Mucosa of descending colon (tissue), 3 donors: Measurements from ENCODE around the gene MYO9B. TPM values are rescaled to one million over a fixed set of nuclear protein-coding genes. Genes with fewer than 3 reads are reported as not detected.

Source experiments
- ATAC-seq: fragments of 200-7000 bp; cut with Tn5 transposase; one replicate; pipeline ENCODE4 v1.9.1; 2020; ENCODE audit warnings: mild to moderate bottlenecking, moderate library complexity
- DNase-seq, 3 donors: peaks; one replicate each; pipeline ENCODE4 v3.0.0-alpha.2; 2020
- H3K36me3 ChIP-seq: fragments of 200-600 bp; one replicate; pipeline ENCODE4 v1.8.0; 2021; ENCODE audit warnings: low read depth, mild to moderate bottlenecking
- H3K4me1 ChIP-seq: fragments of 200-600 bp; one replicate; pipeline ENCODE4 v1.8.0; 2021; ENCODE audit warnings: low read depth, mild to moderate bottlenecking
- H3K4me3 ChIP-seq: fragments of 200-600 bp; one replicate; pipeline ENCODE4 v1.8.0; 2021; ENCODE audit warnings: mild to moderate bottlenecking
- H3K9me3 ChIP-seq: fragments of 200-600 bp; one replicate; pipeline ENCODE4 v1.8.0; 2021; ENCODE audit warnings: mild to moderate bottlenecking
- intact Hi-C, 2 donors: fragments of 100-400 bp; cut with DNase I in 1 of 2; cut with micrococcal nuclease in 1 of 2; formaldehyde crosslinking; loops; one replicate each; pipeline versions ENCODE4 v1.11.0 to v1.11.1; 2022; cut with DNase I, micrococcal nuclease
- total RNA-seq, 3 donors: library from RNA; stranded (reverse); fragmentation: NEBNext Ultra II Directional in 2 of 3; extraction: Animal tissue kit (Norgen Biotek cat#: 25700) in 2 of 3; gene quantifications; one replicate each; pipeline versions ENCODE4 v1.2.1 to v1.2.4, GENCODE V29; 2021 to 2023
- TF ChIP-seq, protein P1 (sequence below): fragments of 200-600 bp; IDR thresholded peaks from one replicate; pipeline ENCODE4 v1.8.0; 2022; ENCODE audit warnings: antibody characterized with exemption, mild to moderate bottlenecking
- donor health status: DM: no; HTN: no; CAD: no; lungs with moderate emphysema.
- donor health status: DM: no; HTN: no; CAD: no.
- donor health status: DM: no; HTN: yes; CAD: no.

Gene MYO9B
- total RNA-seq, 3 donors from 2014 or later = 73.7 to 91.8 (median 90.8) TPM

- H3K9me3 ChIP-seq = no peaks in the 10 kb centered on the region
- H3K4me1 ChIP-seq = no peaks in the 10 kb centered on the region
- ATAC-seq = no peak
- no peak for DNase-seq
- TF ChIP-seq, protein P1, sequence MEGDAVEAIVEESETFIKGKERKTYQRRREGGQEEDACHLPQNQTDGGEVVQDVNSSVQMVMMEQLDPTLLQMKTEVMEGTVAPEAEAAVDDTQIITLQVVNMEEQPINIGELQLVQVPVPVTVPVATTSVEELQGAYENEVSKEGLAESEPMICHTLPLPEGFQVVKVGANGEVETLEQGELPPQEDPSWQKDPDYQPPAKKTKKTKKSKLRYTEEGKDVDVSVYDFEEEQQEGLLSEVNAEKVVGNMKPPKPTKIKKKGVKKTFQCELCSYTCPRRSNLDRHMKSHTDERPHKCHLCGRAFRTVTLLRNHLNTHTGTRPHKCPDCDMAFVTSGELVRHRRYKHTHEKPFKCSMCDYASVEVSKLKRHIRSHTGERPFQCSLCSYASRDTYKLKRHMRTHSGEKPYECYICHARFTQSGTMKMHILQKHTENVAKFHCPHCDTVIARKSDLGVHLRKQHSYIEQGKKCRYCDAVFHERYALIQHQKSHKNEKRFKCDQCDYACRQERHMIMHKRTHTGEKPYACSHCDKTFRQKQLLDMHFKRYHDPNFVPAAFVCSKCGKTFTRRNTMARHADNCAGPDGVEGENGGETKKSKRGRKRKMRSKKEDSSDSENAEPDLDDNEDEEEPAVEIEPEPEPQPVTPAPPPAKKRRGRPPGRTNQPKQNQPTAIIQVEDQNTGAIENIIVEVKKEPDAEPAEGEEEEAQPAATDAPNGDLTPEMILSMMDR = no peak
- no peak overlapping the region for H3K4me3 ChIP-seq
- peaks cover 14% of the 10 kb centered on the region for H3K36me3 ChIP-seq
- intact Hi-C loops = loop anchor here in 1 of 2 donors (10.0 kb wide), 1 partner anchor 48 kb away; no protein-coding TSS in a partner anchor
Observed at GRCh38 chr19:17192751-17193150, 117.2 kb downstream of the MYO9B start.

DNA sequence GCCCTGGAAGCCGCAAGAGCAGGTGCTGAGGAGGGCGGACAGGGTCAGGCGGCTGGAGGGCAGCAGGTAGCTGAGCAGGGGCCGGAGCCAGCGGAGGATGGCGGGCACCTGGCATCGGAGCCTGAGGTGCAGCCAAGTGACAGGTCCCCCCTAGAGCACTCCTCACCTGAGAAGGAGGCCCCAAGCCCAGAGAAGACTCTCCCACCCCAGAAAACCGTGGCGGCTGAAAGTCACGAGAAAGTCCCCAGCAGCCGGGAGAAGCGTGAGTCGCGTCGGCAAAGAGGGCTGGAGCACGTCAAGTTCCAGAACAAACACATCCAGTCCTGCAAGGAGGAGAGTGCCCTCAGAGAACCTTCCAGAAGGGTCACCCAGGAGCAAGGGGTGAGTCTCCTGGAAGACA, 119.0 kb downstream of the MYO9B start:
- Histone ChIP-seq H3K9me3 (no peaks in the 10 kb centered on the region), H3K36me3 (peaks cover 14% of the 10 kb centered on the region), H3K4me3 (no peak overlapping the region), H3K4me1 (no peaks in the 10 kb centered on the region)
- TF ChIP-seq, protein P1 = no peak
- ATAC-seq = no peak
- intact Hi-C loops = loop anchor here in 1 of 2 donors (10.0 kb wide), 1 partner anchor 50 kb away; no protein-coding TSS in a partner anchor
- no peak for DNase-seq

DNA sequence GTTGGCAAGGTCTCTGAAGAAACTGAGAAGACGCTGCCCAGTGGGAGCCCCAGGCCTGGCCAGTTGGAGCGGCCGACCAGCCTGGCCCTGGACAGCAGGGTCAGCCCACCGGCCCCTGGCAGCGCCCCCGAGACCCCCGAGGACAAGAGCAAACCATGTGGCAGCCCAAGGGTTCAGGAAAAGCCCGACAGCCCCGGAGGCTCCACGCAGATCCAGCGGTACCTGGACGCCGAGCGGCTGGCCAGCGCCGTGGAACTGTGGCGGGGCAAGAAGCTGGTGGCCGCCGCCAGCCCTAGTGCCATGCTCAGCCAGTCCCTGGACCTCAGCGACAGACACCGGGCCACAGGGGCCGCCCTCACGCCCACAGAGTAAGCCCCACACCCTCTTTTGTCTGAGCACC, 119.5 kb downstream of the MYO9B start:
- DNase-seq (no peak), ATAC-seq (no peak)
- TF ChIP-seq, protein P1 = no peak
- Histone ChIP-seq H3K36me3 (peaks cover 14% of the 10 kb centered on the region), H3K4me3 (no peak overlapping the region), H3K9me3 (no peaks in the 10 kb centered on the region), H3K4me1 (no peaks in the 10 kb centered on the region)
- intact Hi-C loops = loop anchor here in 1 of 2 donors (10.0 kb wide), 1 partner anchor 50 kb away; no protein-coding TSS in a partner anchor

DNA sequence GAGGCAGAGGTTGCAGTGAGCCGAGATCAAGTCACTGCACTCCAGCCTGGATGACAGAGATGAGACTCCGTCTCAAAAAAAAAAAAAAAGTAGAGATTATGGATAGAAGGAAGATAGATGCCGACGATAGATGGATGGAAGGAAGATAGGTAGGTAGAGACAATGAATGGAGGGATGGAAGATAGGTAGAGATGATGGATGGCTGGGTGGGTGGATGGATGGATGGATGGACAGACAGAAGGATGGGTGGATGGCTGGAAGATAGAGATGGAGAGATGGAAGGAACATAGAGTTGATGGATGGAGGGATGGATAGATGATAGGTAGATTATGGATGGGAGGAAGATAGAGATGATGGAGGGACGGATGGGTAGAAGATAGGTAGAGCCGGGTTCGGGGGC, 121.0 kb downstream of the MYO9B start:
- Histone ChIP-seq H3K4me3 (no peak overlapping the region), H3K36me3 (peaks cover 7% of the 10 kb centered on the region), H3K9me3 (no peaks in the 10 kb centered on the region), H3K4me1 (no peaks in the 10 kb centered on the region)
- TF ChIP-seq, protein P1 = no peak
- no peak for DNase-seq
- intact Hi-C loops = loop anchor here in 1 of 2 donors (10.0 kb wide), 1 partner anchor 52 kb away; no protein-coding TSS in a partner anchor
- no peak for ATAC-seq

GRCh38 chr19:17197666-17198065, 122.1 kb downstream of the MYO9B start:
- ATAC-seq = no peak
- no peak for DNase-seq
- H3K4me3 ChIP-seq = no peak overlapping the region
- intact Hi-C loops = loop anchor here in 1 of 2 donors (10.0 kb wide), 1 partner anchor 53 kb away; no protein-coding TSS in a partner anchor
- TF ChIP-seq, protein P1 = no peak
- no peaks in the 10 kb centered on the region for H3K9me3 ChIP-seq
- H3K4me1 ChIP-seq = no peaks in the 10 kb centered on the region
- H3K36me3 ChIP-seq = peaks cover under 1% of the 10 kb centered on the region
